Gastroesophageal sphincter (tissue), 4 donors: ENCODE results near the gene GPR82. TPM values are rescaled to one million over a fixed set of nuclear protein-coding genes. Genes with fewer than 3 reads are reported as not detected.

Experiments
- ATAC-seq: fragments of 150-250 bp; one replicate; pipeline ENCODE4 v1.9.1; 2016; ENCODE audit warnings: mild to moderate bottlenecking, moderate library complexity
- H3K27ac ChIP-seq, 4 donors: fragments of 200-600 bp; sonication (generic) in 3 of 4; 1 replicate in 3 of 4; 2 replicates in 1 of 4; pipeline ENCODE4 v1.5.1; 2016 to 2019
- H3K27me3 ChIP-seq: fragments of 200-600 bp; sonication (generic); one replicate; pipeline ENCODE4 v1.5.1; 2019
- H3K36me3 ChIP-seq, 2 donors: fragments of 200-600 bp; sonication (generic); one replicate each; pipeline ENCODE4 v1.5.1; 2019; ENCODE audit warnings: control low read depth in 1 of 2
- H3K4me1 ChIP-seq, 3 donors: fragments of 200-600 bp; sonication (generic); 1 replicate in 2 of 3; 2 replicates in 1 of 3; pipeline ENCODE4 v1.5.1; 2016 to 2019; ENCODE audit warnings: control low read depth in 2 of 3
- H3K4me3 ChIP-seq, 2 donors: fragments of 200-600 bp; sonication (generic); one replicate each; pipeline ENCODE4 v1.5.1; 2019; ENCODE audit warnings: mild to moderate bottlenecking in 1 of 2, moderate library complexity in 1 of 2
- H3K9me3 ChIP-seq, 3 donors: fragments of 200-600 bp; sonication (generic); one replicate each; pipeline ENCODE4 v1.5.1; 2017 to 2019; ENCODE audit warnings: control low read depth in 2 of 3
- EP300 ChIP-seq: sonication (generic); formaldehyde crosslinking; IDR thresholded peaks from one replicate; pipeline ENCODE4 v1.6.1; 2017; ENCODE audit warnings: antibody characterized with exemption, mild to moderate bottlenecking
- POLR2A ChIP-seq, 2 donors: fragments of 450-650 bp; IDR thresholded peaks; one replicate each; pipeline ENCODE4 v1.6.1; 2017; ENCODE audit warnings: antibody characterized with exemption in 2 of 2, mild to moderate bottlenecking in 2 of 2, moderate library complexity in 1 of 2
- POLR2AphosphoS5 ChIP-seq: sonication (generic); formaldehyde crosslinking; IDR thresholded peaks from one replicate; pipeline ENCODE4 v1.6.1; 2017; ENCODE audit warnings: antibody characterized with exemption
- WGBS, 2 donors: methylation state at CpG; one replicate each; pipeline ENCODE4 v1.1.5; 2018; ENCODE audit warnings: low coverage in 1 of 2; 5-methylcytosine and 5-hydroxymethylcytosine counted together
- small RNA-seq, 4 donors: library from RNA; depleted of rRNA; stranded (forward); fragments of <200 nt; gene quantifications; one replicate each; pipeline ENCODE3, GENCODE V24; 2016
- total RNA-seq, 4 donors: library from RNA; depleted of rRNA; stranded (reverse); fragments of >200 nt; gene quantifications; one replicate each; pipeline ENCODE4 v1.1.0, GENCODE V29; 2016
- TF ChIP-seq, protein P1 (sequence below), 4 experiments: fragments of 200-600 bp in 2 of 4; fragments of 450-650 bp in 2 of 4; sonication (generic) in 1 of 4; IDR thresholded peaks; one replicate each; pipeline ENCODE4 v1.5.1; 2017 to 2019; ENCODE audit warnings: antibody characterized with exemption in 4 of 4, mild to moderate bottlenecking in 2 of 4, moderate library complexity in 2 of 4

The GPR82 gene
- total RNA-seq, 4 donors from 2014 or later: 0.47 to 0.67 TPM; not detected in 2

DNA sequence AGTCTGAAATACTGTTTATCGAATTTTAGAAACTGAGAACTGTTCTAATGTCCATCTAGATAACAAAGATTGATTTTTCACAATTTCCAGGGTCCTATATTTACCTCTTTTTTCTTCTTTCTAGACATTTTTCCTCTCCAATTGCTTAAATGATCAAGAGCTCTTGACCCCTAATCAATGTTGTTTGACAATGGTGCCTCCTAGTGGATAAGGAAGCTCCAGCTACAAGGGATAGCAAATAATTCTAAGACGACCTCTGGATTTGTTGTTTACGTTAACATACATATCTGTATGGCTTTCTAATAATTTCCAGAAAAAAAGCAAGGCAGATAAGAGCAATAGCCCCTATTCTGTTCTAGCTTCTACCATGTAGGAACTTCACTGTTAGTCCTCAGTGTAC, 35.8 kb downstream of the GPR82 start:
- whole genome bisulfite sequencing, 2 donors: 31 to 51% methylated on average over 3 of the region's 3 CpGs
- no peak for ATAC-seq

DNA sequence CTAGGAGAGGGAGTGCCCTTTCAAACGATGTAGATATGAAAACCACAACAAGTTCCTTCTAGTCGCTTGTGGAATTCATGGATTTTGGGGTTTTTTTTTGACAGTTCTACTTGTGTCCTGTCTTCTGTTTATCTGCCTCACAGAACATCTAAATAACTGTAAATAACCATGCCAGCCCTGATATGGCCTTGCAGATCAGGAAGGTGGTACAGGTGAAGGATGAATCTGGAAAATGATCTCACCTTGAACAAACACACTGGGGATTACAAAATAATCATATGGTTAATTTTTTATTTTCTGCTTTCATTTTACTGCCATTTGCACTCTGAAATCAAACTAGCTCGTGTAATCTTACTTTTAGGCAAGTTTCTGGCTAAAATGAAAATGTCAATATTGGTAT, 37.2 kb downstream of the GPR82 start:
- Histone ChIP-seq H3K4me3 (no peak overlapping the region), H3K27me3 (no peaks in the 10 kb centered on the region), H3K27ac (no peak overlapping the region), H3K36me3 (no peaks in the 10 kb centered on the region), H3K9me3 (no peaks in the 10 kb centered on the region), H3K4me1 (no peaks in the 10 kb centered on the region)
- ATAC-seq: no peak
- TF ChIP-seq EP300 (no peak), POLR2AphosphoS5 (no peak), POLR2A (IDR thresholded peaks at IDR 0.05) (no peak)
- TF ChIP-seq, protein P1, sequence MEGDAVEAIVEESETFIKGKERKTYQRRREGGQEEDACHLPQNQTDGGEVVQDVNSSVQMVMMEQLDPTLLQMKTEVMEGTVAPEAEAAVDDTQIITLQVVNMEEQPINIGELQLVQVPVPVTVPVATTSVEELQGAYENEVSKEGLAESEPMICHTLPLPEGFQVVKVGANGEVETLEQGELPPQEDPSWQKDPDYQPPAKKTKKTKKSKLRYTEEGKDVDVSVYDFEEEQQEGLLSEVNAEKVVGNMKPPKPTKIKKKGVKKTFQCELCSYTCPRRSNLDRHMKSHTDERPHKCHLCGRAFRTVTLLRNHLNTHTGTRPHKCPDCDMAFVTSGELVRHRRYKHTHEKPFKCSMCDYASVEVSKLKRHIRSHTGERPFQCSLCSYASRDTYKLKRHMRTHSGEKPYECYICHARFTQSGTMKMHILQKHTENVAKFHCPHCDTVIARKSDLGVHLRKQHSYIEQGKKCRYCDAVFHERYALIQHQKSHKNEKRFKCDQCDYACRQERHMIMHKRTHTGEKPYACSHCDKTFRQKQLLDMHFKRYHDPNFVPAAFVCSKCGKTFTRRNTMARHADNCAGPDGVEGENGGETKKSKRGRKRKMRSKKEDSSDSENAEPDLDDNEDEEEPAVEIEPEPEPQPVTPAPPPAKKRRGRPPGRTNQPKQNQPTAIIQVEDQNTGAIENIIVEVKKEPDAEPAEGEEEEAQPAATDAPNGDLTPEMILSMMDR (IDR thresholded peaks at IDR 0.05): no peak
- 20 to 69% methylated on average over 1 to 3 of the region's 3 CpGs for WGBS, 2 donors

More for the DNA sequence above, 35.8 kb downstream of the GPR82 start:
- Histone ChIP-seq H3K36me3 (no peaks in the 10 kb centered on the region), H3K4me1 (no peaks in the 10 kb centered on the region), H3K27ac (no peak overlapping the region), H3K9me3 (no peaks in the 10 kb centered on the region), H3K4me3 (no peak overlapping the region), H3K27me3 (no peaks in the 10 kb centered on the region)
- TF ChIP-seq POLR2AphosphoS5: no peak
- TF ChIP-seq, protein P1 (IDR thresholded peaks at IDR 0.05): peak in 3 of 4 experiments; percentile 27 to 47 (median 29)
- TF ChIP-seq EP300: no peak

DNA sequence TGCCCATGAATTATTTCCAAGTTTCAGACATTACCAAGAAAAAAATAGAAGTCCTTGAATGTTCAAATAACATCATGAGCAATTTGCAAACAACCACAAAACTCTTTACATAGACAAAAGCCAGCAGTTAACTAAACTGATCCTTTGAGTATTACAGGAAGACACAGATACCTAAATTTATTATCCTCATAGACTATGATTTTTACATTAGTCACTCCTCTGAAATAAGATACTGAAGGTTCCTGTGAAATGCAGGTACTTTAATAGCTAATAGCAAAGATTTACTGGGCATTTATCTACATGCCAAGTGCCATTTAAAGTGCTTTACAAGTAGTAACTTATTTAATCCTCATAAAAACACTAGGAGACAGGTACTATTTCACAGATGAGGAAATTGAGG, 37.7 kb downstream of the GPR82 start:
- ATAC-seq: no peak
- Histone ChIP-seq H3K27ac (no peak overlapping the region), H3K4me1 (no peaks in the 10 kb centered on the region), H3K36me3 (no peaks in the 10 kb centered on the region), H3K27me3 (no peaks in the 10 kb centered on the region), H3K9me3 (no peaks in the 10 kb centered on the region), H3K4me3 (no peak overlapping the region)
- TF ChIP-seq POLR2AphosphoS5: no peak

DNA sequence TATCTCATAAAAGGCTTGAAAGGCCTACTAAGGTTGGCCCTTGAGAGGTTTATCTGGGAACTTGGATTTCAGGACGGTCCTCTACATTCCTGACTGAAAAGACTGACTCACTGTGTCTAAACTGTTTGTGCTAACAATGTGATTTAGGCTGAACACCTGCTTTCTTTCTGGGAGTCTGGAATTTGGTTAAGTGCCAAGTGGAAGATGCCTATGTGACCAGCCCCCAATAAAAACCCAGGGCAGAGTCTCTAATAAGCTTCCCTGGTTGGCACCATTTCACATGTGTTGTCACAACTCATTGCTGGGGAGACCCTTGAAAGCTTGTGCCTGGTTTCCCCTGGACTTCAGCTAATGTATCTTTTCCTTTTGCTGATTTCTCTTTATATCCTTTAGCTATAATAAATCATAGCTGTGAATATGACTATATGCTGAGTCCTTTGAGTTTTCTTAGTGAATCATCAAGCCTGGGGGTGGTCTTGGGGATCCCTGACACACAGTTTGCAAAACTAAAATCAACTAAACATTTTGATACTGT, 55.1 kb downstream of the GPR82 start:
- Histone ChIP-seq H3K4me1 (peaks cover 0 to 10% (median 0%) of the 10 kb centered on the region in 3 donors), H3K9me3 (no peaks in the 10 kb centered on the region), H3K27me3 (no peaks in the 10 kb centered on the region), H3K36me3 (no peaks in the 10 kb centered on the region), H3K4me3 (no peak overlapping the region), H3K27ac (no peak overlapping the region)
- no peak for ATAC-seq
- WGBS, 2 donors: 20% methylated on average over 1 of the region's 1 CpG
- TF ChIP-seq, protein P1 (IDR thresholded peaks at IDR 0.05): no peak
- TF ChIP-seq EP300 (no peak), POLR2AphosphoS5 (no peak), POLR2A (IDR thresholded peaks at IDR 0.05) (no peak)

Small RNAs within 50 kb of the gene (small RNA-seq; reads per million reads assigned to genes)
- 0 reads per million in 4 donors for gene RN7SL144P

Other genes starting within 250 kb of the GPR82 start
- 10 to 100 TPM in 2 of 4 donors, 1 to 10 TPM in 2; 3.3 to 17.0 (median 7.1) TPM for gene GPR34, start 35.2 kb upstream of the GPR82 start, total RNA-seq
- gene CASK, start 199.4 kb downstream of the GPR82 start, total RNA-seq: 10 to 100 TPM; 22.6 to 55.0 (median 30.5) TPM